Bronchial epithelial cell (primary cell): ENCODE measurements around the gene SLC1A4. TPM values are rescaled to one million over a fixed set of nuclear protein-coding genes. Genes with fewer than 3 reads are reported as not detected.

ENCODE experiments used
- DNase-seq: peaks from one replicate; pipeline ENCODE4 v3.0.0-alpha.2; 2010; ENCODE audit warnings: low read depth
- FAIRE-seq: peaks from 2 replicates; lab custom pipeline; 2011; peaks lifted over from hg19 to GRCh38; lab: Jason Lieb, UNC
- H3K27me3 ChIP-seq: 2 replicates; pipeline ENCODE4 v1.5.1; 2011; ENCODE audit warnings: low read length; ENCODE audit not compliant: control insufficient read depth, insufficient read depth
- H3K36me3 ChIP-seq: 2 replicates; pipeline ENCODE4 v1.5.1; 2011; ENCODE audit warnings: low read length; ENCODE audit not compliant: control insufficient read depth, insufficient read depth
- H3K4me3 ChIP-seq: 2 replicates; pipeline ENCODE4 v1.5.1; 2011; ENCODE audit warnings: mild to moderate bottlenecking, low read depth, low read length, control low read depth
- total RNA-seq: library from RNA; depleted of rRNA; stranded (reverse); fragments of >200 nt; gene quantifications from 2 replicates; pipeline ENCODE4 v1.2.1, GENCODE V29; 2014
- TF ChIP-seq, protein P1 (sequence below): IDR thresholded peaks from 2 replicates; pipeline ENCODE4 v1.5.1; 2011; ENCODE audit warnings: mild to moderate bottlenecking, moderate library complexity, low read length, control low read depth, inconsistent platforms; ENCODE audit not compliant: insufficient read depth, severe bottlenecking

The SLC1A4 gene
- total RNA-seq, 1 donor from 2014 or later: 26.3 TPM

DNA sequence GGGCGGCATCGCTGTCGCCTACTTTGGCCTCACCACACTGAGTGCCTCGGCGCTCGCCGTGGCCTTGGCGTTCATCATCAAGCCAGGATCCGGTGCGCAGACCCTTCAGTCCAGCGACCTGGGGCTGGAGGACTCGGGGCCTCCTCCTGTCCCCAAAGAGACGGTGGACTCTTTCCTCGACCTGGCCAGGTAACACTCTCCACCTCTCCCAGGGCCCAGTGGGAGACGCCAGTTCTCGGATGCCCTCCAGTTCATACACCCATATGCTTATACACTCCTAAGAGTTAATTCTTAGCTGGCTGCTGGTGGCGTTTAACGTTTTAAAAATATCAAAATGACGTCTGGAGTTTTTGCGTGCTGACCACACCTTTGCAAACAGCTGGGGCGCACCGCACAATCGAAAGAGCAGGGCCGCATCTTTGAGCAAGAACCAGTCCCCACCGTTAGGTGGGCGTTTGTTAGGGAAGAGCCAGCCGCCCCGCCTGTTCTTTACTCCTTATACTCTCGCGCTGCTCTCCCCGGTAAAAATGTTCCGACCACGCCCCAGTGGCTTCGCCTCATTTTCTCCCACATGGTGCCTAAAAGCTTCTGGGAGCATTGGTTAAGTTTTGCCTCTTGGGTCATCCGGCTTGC, 899 bp downstream of the SLC1A4 start:
- peaks cover 6% of the 10 kb centered on the region for H3K27me3 ChIP-seq
- TF ChIP-seq, protein P1, sequence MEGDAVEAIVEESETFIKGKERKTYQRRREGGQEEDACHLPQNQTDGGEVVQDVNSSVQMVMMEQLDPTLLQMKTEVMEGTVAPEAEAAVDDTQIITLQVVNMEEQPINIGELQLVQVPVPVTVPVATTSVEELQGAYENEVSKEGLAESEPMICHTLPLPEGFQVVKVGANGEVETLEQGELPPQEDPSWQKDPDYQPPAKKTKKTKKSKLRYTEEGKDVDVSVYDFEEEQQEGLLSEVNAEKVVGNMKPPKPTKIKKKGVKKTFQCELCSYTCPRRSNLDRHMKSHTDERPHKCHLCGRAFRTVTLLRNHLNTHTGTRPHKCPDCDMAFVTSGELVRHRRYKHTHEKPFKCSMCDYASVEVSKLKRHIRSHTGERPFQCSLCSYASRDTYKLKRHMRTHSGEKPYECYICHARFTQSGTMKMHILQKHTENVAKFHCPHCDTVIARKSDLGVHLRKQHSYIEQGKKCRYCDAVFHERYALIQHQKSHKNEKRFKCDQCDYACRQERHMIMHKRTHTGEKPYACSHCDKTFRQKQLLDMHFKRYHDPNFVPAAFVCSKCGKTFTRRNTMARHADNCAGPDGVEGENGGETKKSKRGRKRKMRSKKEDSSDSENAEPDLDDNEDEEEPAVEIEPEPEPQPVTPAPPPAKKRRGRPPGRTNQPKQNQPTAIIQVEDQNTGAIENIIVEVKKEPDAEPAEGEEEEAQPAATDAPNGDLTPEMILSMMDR: no peak
- FAIRE-seq (no peak), DNase-seq (no peak)
- peak overlapping the region; percentile 74 for H3K4me3 ChIP-seq
- no peaks in the 10 kb centered on the region for H3K36me3 ChIP-seq

DNA sequence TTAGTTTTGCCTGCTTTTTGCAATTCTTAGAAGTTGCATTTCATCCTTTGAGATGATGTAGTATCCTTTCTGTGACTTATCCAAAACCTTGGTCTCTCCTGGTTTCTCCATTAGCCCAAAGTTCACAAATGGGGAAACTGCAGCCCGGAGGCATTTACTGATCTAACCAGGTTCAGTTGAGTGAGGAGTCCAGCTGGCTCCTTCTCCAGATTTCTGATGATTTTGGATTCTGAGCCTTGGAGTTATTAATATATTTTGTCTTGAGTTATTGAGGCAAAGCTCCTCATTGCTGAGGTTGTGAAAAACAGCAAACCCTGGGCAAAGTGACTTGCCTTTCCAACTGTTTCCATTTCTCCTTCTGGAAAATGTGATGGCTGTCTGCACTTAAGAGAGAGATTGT, 1.7 kb downstream of the SLC1A4 start:
- DNase-seq (no peak), FAIRE-seq (no peak)
- no peaks in the 10 kb centered on the region for H3K36me3 ChIP-seq
- H3K4me3 ChIP-seq: peak overlapping the region; percentile 74
- H3K27me3 ChIP-seq: peaks cover 6% of the 10 kb centered on the region
- TF ChIP-seq, protein P1: no peak

DNA sequence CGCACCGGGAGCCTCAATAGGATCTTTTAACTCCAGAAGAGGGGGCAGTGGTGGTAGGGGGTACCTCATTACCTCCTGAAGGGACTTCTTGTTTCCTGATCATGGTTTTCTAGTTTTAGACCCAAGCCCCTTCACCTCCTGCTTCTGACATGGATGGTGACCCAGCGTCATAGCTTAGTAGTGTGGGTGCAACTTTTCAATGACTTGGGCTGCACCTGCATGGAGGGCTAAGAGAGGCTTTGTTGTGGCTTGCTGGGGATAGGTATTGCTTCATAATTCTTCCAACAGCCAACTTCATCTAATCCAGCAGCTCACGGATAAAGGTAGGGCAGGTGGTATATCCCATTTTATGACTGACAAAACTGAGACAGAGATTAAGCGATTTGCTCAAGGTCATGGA, 3.0 kb downstream of the SLC1A4 start:
- DNase-seq (no peak), FAIRE-seq (no peak)
- H3K36me3 ChIP-seq: peaks cover 2% of the 10 kb centered on the region
- TF ChIP-seq, protein P1: no peak
- H3K4me3 ChIP-seq: no peak overlapping the region
- H3K27me3 ChIP-seq: peaks cover 6% of the 10 kb centered on the region

DNA sequence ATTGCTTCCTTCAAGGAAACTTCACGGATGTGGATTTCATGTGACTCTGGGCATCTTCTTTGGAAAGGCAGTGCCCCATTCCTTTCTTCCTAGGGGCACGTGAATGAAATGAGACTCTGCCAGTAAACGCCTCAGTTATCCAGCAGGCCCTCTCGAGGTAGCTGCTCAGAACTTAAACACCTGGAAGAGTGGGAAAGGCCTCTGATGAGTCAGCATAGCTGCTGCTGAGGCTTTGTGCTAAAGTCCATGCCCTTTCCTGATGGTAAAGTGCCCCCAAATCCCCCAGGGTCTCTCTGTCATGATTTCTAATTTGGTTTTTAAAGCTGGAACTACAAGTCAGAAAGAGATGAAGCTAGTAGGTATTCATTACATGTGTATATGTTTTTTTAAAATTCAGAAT, 3.8 kb downstream of the SLC1A4 start:
- Histone ChIP-seq H3K27me3 (peaks cover 6% of the 10 kb centered on the region), H3K4me3 (no peak overlapping the region), H3K36me3 (peaks cover 2% of the 10 kb centered on the region)
- FAIRE-seq (no peak), DNase-seq (peak; percentile 14)
- TF ChIP-seq, protein P1: no peak

DNA sequence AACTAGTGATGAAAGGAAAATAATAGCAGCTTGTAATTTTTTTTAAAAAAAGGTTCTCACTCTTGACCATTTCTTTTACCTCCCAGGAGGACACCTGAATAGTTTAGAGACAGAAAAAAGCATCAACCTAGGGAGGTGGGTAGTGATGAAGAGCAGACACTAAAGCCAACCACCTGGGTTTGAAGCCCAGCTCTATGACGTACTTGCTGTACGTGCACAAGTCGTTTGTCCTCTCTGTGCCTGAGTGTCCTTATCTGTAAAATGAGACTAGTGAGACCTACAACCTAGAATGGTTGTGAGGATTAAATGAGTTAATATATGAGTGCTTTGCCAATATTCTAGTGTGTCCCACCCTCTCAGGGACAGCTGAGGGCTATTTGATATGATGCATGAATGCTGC, 5.8 kb downstream of the SLC1A4 start:
- FAIRE-seq (no peak), DNase-seq (no peak)
- Histone ChIP-seq H3K36me3 (peaks cover 2% of the 10 kb centered on the region), H3K4me3 (no peak overlapping the region), H3K27me3 (peaks cover 3% of the 10 kb centered on the region)
- TF ChIP-seq, protein P1: no peak

DNA sequence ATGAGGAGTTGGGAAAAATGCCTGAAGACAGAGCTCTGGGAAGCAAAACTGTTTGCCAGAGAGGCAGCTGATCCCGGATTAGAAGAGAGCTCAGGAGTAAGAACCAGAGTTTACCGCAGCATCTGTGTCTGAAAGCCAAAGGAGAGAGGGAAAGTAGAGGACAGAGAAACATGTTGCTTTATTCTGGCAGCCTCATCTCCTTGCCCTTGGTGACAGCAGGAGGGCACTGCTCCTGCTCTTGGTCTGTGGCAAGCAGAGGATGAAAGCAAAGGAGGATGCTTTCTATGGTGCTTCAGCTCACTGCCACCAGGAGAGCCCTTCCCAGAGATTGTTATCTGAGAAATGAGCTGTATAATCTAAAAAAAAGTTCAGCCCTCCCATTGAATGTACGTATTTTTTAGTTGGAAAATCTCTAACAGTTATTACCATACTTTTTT, 7.7 kb downstream of the SLC1A4 start:
- no peak overlapping the region for H3K4me3 ChIP-seq
- H3K36me3 ChIP-seq: peaks cover 2% of the 10 kb centered on the region
- TF ChIP-seq, protein P1: no peak
- DNase-seq (no peak), FAIRE-seq (no peak)
- no peaks in the 10 kb centered on the region for H3K27me3 ChIP-seq
